Bronchial epithelial cell (primary cell): ENCODE data around the gene C12orf43. TPM values are rescaled to one million over a fixed set of nuclear protein-coding genes. Genes with fewer than 3 reads are reported as not detected.

ENCODE experiments used
- DNase-seq: peaks from one replicate; pipeline ENCODE4 v3.0.0-alpha.2; 2010; ENCODE audit warnings: low read depth
- FAIRE-seq: peaks from 2 replicates; lab custom pipeline; 2011; peaks lifted over from hg19 to GRCh38; lab: Jason Lieb, UNC
- H3K27me3 ChIP-seq: 2 replicates; pipeline ENCODE4 v1.5.1; 2011; ENCODE audit warnings: low read length; ENCODE audit not compliant: control insufficient read depth, insufficient read depth
- H3K36me3 ChIP-seq: 2 replicates; pipeline ENCODE4 v1.5.1; 2011; ENCODE audit warnings: low read length; ENCODE audit not compliant: control insufficient read depth, insufficient read depth
- H3K4me3 ChIP-seq: 2 replicates; pipeline ENCODE4 v1.5.1; 2011; ENCODE audit warnings: mild to moderate bottlenecking, low read depth, low read length, control low read depth
- total RNA-seq: library from RNA; depleted of rRNA; stranded (reverse); fragments of >200 nt; gene quantifications from 2 replicates; pipeline ENCODE4 v1.2.1, GENCODE V29; 2014
- TF ChIP-seq, protein P1 (sequence below): IDR thresholded peaks from 2 replicates; pipeline ENCODE4 v1.5.1; 2011; ENCODE audit warnings: mild to moderate bottlenecking, moderate library complexity, low read length, control low read depth, inconsistent platforms; ENCODE audit not compliant: insufficient read depth, severe bottlenecking

Gene C12orf43
- total RNA-seq, 1 donor from 2014 or later = 6.3 TPM

DNA sequence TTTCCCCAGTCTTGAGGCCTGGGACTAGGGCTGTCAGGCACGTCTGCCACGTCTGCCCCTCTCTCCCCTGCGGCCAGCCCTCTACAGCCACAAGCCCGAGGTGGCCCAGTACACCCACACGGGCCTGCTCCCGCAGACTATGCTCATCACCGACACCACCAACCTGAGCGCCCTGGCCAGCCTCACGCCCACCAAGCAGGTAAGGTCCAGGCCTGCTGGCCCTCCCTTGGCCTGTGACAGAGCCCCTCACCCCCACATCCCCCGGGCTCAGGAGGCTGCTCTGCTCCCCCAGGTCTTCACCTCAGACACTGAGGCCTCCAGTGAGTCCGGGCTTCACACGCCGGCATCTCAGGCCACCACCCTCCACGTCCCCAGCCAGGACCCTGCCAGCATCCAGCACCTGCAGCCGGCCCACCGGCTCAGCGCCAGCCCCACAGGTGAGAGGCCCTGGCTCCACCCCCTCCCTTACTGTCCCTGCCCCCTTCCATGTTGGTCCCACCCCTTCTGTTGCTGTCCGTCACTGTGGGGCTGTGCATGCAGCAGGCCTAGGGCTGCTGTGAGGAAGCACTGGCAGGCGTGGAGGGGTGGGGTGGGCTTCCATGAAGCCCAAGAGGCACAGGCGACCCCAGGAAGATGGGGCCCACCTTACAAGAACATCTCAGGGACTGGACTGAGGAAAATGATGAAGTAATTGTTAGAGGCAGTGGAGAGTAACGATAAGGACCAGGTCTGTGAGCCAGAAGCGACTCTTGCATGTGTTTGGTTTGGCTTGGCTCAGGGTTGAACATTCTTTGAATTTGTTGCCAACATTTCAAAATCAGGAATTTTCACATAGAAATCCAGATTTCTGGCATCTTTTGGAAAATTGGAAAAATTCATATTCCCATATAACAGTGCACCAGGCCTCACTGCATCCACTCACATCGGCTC is 16.8 kb downstream of the C12orf43 start:
- DNase-seq = no peak
- Histone ChIP-seq H3K4me3 (no peak overlapping the region), H3K27me3 (no peaks in the 10 kb centered on the region), H3K36me3 (peaks cover 6% of the 10 kb centered on the region)
- TF ChIP-seq, protein P1, sequence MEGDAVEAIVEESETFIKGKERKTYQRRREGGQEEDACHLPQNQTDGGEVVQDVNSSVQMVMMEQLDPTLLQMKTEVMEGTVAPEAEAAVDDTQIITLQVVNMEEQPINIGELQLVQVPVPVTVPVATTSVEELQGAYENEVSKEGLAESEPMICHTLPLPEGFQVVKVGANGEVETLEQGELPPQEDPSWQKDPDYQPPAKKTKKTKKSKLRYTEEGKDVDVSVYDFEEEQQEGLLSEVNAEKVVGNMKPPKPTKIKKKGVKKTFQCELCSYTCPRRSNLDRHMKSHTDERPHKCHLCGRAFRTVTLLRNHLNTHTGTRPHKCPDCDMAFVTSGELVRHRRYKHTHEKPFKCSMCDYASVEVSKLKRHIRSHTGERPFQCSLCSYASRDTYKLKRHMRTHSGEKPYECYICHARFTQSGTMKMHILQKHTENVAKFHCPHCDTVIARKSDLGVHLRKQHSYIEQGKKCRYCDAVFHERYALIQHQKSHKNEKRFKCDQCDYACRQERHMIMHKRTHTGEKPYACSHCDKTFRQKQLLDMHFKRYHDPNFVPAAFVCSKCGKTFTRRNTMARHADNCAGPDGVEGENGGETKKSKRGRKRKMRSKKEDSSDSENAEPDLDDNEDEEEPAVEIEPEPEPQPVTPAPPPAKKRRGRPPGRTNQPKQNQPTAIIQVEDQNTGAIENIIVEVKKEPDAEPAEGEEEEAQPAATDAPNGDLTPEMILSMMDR = no peak
- FAIRE-seq = no peak

- no peaks in the 10 kb centered on the region for H3K27me3 ChIP-seq
- TF ChIP-seq, protein P1 = no peak
- no peak overlapping the region for H3K4me3 ChIP-seq
- FAIRE-seq = no peak
- no peaks in the 10 kb centered on the region for H3K36me3 ChIP-seq
- DNase-seq = no peak
Observed at GRCh38 chr12:120998435-120998834, 17.9 kb downstream of the C12orf43 start.

DNA sequence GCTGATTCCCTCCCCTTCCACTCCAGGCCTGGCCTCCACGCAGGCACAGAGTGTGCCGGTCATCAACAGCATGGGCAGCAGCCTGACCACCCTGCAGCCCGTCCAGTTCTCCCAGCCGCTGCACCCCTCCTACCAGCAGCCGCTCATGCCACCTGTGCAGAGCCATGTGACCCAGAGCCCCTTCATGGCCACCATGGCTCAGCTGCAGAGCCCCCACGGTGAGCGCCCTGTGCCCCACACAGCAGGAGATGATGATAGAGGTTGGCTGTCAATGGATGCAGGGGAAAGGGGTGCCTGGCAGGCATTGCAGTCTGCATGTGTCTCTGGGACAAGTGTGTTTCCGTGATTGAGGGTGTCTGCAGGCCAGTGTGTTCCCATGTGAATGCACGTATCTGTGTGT is 18.8 kb downstream of the C12orf43 start:
- no peak overlapping the region for H3K4me3 ChIP-seq
- FAIRE-seq = no peak
- DNase-seq = no peak
- TF ChIP-seq, protein P1 = no peak
- H3K27me3 ChIP-seq = no peaks in the 10 kb centered on the region
- no peaks in the 10 kb centered on the region for H3K36me3 ChIP-seq

- Histone ChIP-seq H3K36me3 (no peaks in the 10 kb centered on the region), H3K4me3 (no peak overlapping the region), H3K27me3 (no peaks in the 10 kb centered on the region)
- FAIRE-seq = no peak
- TF ChIP-seq, protein P1 = no peak
- DNase-seq = no peak
Observed at GRCh38 chr12:120996133-120996746, 20.0 kb downstream of the C12orf43 start.

DNA sequence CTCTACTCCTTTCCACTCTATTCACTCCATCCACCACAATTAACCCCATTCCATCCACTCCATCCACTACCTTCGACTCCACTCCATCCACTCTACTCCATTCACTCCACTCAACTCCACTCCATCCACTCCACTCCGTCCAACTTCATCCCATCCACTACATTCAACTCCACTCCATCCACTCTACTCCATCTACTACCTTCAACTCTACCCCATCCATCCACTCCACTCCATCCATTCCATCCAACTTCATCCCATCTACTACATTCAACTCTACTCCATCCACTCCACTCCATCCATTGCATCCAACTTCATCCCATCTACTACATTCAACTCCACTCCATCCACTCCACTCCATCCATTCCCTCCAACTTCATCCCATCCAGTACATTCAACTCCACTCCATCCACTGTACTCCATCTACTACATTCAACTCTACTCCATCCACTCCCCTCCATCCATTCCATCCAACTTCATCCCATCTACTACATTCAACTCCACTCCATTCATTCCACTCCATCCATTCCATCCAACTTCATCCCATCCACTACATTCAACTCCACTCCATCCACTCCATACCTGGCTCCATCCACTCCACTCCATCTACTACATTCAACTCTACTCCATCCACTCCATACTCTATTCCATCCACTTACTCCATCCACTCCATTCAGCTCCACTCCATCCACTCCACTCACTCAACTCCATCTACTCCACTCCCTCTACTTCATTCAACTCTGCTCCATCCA is 21.5 kb downstream of the C12orf43 start:
- TF ChIP-seq, protein P1 = no peak
- DNase-seq = no peak
- Histone ChIP-seq H3K27me3 (no peaks in the 10 kb centered on the region), H3K4me3 (no peak overlapping the region), H3K36me3 (no peaks in the 10 kb centered on the region)
- FAIRE-seq = no peak
